ES-I3 (cell line): ENCODE results near the gene PRR30.

ENCODE experiments used
- H3K36me3 ChIP-seq: 2 replicates; pipeline ENCODE4 v1.6.1; 2013; ENCODE audit warnings: mild to moderate bottlenecking, low read length, control low read depth, moderate library complexity; ENCODE audit not compliant: insufficient read depth
- H3K4me1 ChIP-seq: 2 replicates; pipeline ENCODE4 v1.6.1; 2013; ENCODE audit warnings: mild to moderate bottlenecking, control low read depth, low read length; ENCODE audit not compliant: insufficient read depth
- H3K9ac ChIP-seq: 2 replicates; pipeline ENCODE4 v1.6.1; 2013; ENCODE audit warnings: low read depth, mild to moderate bottlenecking, low read length, moderate library complexity
- H3K9me3 ChIP-seq: 2 replicates; pipeline ENCODE4 v1.6.1; 2013; ENCODE audit warnings: mild to moderate bottlenecking, low read length, moderate library complexity; ENCODE audit not compliant: control insufficient read depth, insufficient read depth

Gene PRR30

DNA sequence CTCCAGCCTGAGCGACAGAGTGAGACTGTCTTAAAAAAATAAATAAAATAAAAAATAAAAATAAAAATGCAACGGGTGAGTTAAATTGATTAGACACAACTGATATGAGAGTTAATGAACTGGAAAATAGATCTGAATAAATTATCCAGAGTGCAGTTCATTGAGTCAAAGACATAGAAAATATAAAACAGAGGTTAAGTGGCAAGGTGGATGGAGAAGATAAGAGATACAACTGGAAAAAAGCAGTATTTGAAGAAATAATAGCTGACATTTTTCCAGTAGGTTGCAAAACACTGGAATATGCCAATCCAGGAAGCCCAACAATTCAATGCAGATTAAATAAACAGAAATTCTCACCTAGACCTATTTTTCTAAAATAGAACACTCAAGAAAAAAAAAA, 31.0 kb downstream of the PRR30 start:
- Histone ChIP-seq H3K9me3 (no peaks in the 10 kb centered on the region), H3K36me3 (no peaks in the 10 kb centered on the region), H3K4me1 (no peaks in the 10 kb centered on the region), H3K9ac (no peak overlapping the region)

DNA sequence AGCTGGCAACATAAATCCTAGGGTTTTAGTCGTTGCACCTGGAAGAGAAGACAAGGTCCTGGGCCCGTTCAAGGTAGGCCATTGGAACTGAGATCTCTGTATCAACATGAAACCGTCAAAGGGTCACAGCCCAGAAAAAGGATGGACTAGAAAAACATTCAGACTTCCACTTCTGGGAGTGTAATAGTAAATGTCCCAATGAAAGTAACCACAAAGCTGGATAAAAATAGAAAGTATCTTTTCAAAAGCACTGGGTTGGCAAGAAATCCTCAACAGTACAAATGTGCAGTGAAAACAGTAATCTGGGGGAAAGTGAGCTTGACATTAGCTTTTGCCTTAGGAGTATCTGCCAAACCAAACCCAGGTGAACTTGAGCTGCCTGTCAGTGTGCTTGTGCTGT, 33.2 kb downstream of the PRR30 start:
- H3K4me1 ChIP-seq, result no peaks in the 10 kb centered on the region
- no peak overlapping the region for H3K9ac ChIP-seq
- no peaks in the 10 kb centered on the region for H3K36me3 ChIP-seq
- no peaks in the 10 kb centered on the region for H3K9me3 ChIP-seq

DNA sequence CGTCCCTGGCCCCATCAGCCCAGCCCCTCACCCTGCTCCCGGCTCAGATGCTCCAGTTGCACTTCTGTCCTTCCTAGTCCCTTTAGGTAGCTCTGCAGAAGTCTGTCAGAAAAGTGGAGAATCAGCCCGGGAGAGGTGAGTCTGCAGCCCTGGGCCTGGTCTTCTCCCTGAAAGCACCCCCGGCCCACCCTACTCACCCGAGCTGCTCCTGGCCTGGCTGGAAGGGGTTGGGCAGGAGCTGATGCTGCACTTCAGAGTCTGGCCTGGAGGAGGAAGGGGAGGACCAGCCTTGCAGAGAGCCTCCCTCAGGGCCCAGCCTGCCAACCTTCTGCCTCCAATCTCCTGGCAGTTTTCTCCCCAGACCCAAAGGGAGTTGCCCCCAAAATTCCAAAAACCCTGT, 36.9 kb downstream of the PRR30 start:
- Histone ChIP-seq H3K9me3 (no peaks in the 10 kb centered on the region), H3K4me1 (no peaks in the 10 kb centered on the region), H3K36me3 (no peaks in the 10 kb centered on the region), H3K9ac (no peak overlapping the region)

DNA sequence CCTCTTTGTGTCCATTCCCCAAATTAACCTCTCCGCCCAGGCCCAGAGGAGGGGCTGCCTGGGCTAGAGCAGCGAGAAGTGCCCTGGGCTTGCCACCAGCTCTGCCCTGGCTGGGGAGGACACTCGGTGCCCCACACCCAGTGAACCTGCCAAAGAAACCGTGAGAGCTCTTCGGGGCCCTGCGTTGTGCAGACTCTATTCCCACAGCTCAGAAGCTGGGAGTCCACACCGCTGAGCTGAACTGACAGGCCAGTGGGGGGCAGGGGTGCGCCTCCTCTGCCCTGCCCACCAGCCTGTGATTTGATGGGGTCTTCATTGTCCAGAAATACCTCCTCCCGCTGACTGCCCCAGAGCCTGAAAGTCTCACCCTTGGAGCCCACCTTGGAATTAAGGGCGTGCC, 39.2 kb downstream of the PRR30 start:
- Histone ChIP-seq H3K36me3 (no peaks in the 10 kb centered on the region), H3K9me3 (no peaks in the 10 kb centered on the region), H3K4me1 (no peaks in the 10 kb centered on the region), H3K9ac (no peak overlapping the region)

DNA sequence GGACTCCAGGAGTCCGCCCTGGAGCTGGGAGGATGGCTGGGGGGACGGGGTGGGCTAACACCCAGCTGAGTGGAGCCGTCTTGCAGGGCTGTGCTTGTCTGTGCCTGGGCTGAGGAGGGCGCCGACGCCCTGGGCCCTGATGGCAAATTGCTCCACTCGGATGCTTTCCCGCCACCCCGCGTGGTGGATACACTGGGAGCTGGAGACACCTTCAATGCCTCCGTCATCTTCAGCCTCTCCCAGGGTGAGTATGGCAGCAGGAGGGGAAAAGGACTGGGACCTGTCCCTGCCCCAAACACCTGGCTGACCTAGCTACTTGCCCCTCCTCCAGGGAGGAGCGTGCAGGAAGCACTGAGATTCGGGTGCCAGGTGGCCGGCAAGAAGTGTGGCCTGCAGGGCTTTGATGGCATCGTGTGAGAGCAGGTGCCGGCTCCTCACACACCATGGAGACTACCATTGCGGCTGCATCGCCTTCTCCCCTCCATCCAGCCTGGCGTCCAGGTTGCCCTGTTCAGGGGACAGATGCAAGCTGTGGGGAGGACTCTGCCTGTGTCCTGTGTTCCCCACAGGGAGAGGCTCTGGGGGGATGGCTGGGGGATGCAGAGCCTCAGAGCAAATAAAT, 39.8 kb downstream of the PRR30 start:
- Histone ChIP-seq H3K9ac (no peak overlapping the region), H3K36me3 (no peaks in the 10 kb centered on the region), H3K4me1 (no peaks in the 10 kb centered on the region), H3K9me3 (no peaks in the 10 kb centered on the region)

DNA sequence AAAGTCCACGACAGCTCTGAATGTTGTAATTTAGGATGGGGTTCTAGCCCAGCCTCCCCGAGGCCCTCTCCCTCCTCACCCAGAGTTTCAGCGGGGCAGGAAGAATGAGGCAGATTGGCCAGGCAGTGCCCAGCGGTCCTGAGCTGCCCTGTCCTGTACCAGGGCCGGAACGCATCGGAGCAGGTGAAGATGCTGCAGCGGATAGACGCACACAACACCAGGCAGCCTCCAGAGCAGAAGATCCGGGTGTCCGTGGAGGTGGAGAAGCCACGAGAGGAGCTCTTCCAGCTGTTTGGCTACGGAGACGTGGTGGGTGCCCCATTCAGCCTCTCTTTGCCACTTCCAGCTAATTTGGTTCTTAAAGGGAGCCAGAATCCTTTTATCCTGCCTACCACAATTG, 41.9 kb downstream of the PRR30 start:
- Histone ChIP-seq H3K36me3 (no peaks in the 10 kb centered on the region), H3K4me1 (peaks cover 3% of the 10 kb centered on the region; the same call in 1 of the 2 replicates), H3K9me3 (no peaks in the 10 kb centered on the region), H3K9ac (no peak overlapping the region)

DNA sequence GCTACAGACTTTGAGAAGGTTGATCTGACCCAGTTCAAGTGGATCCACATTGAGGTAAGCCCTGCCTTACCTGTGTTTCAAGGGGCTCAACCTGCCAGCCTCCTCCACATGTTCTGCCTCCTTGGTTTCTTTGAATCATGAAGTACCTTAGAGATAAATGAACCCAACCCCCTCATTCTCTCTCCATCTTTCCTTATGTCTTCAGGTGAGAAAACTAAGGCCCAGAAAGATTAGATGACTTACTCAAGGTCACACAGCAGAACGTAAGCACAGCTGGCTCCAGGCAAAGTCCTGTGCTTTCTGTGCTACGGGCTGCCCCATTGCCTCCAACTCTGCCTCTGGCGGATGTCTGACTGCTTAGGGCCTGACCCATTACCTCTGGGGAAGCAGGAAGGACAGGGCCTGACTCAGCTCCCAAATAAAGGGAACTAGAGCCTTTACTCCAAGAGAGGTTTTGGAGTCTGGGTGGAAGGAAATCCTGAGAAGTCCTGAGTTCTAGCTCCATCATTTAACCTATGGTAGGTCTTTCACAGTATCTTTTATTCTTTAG, 42.4 kb downstream of the PRR30 start:
- no peaks in the 10 kb centered on the region for H3K9me3 ChIP-seq
- peaks cover 3% of the 10 kb centered on the region; the same call in 1 of the 2 replicates for H3K4me1 ChIP-seq
- H3K9ac ChIP-seq, result no peak overlapping the region
- no peaks in the 10 kb centered on the region for H3K36me3 ChIP-seq

DNA sequence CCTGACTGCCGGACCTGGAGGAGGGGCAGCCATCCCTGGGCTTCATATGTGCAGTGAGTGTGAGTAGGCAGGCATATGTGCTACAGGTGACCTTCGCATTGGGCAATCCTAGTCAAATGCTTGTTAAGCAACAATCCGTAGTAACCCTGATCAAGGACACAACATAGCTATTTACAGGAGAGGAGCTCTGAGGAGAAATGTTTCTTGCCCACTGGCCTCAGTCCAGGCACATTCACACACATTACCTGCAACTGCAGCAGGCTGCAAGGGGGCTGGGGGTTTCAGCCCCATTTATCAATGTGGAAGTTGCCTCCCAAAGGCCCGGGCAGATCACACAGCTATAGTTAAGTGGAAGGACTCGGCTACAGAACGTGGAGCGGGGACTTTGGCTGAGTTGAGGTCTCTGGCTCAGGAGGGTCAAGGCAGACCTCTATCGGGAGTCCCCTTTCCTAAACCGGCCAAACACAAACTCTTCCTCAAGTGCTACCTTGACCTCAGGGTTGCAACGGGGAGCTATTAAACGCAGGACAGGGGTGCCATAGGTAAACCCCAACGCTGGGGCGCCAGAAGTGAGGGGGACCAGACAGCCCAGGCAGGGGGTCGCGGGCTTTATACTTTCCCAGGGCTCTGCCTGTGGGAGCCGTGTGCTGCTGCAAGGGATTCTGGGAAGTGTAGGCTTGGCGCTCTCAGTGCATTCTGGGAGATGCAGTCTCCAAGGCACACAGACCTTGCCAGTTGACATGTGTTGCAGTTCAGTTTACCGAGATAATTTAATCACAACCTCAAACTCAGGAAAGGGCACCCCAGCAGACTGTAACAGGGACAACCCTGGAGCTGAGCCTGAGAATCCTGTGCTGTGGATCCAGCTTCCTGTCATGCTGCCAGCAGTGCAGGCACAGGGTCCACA, 43.2 kb downstream of the PRR30 start:
- Histone ChIP-seq H3K36me3 (no peaks in the 10 kb centered on the region), H3K9me3 (no peaks in the 10 kb centered on the region), H3K9ac (peak overlapping the region; percentile 48; the same call in 1 of the 2 replicates), H3K4me1 (peaks cover 3% of the 10 kb centered on the region; the same call in 1 of the 2 replicates)

DNA sequence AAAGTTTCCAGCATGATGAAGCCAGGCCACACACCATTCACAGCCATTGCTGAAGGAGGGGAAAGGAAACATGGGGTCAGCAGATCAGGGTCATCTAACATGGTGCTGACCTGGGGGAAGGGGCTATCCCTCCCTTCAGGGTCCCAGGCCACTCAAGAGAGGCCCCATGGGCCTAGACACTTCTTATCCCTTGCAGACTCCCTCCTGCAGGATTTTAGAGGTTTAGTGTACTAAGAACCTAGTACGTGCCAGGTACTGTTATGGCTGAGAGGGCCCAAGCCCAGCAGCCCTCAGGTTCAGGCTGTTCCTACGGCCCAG, 43.8 kb downstream of the PRR30 start:
- Histone ChIP-seq H3K9me3 (no peaks in the 10 kb centered on the region), H3K36me3 (no peaks in the 10 kb centered on the region), H3K9ac (no peak overlapping the region), H3K4me1 (peaks cover 3% of the 10 kb centered on the region; the same call in 1 of the 2 replicates)

DNA sequence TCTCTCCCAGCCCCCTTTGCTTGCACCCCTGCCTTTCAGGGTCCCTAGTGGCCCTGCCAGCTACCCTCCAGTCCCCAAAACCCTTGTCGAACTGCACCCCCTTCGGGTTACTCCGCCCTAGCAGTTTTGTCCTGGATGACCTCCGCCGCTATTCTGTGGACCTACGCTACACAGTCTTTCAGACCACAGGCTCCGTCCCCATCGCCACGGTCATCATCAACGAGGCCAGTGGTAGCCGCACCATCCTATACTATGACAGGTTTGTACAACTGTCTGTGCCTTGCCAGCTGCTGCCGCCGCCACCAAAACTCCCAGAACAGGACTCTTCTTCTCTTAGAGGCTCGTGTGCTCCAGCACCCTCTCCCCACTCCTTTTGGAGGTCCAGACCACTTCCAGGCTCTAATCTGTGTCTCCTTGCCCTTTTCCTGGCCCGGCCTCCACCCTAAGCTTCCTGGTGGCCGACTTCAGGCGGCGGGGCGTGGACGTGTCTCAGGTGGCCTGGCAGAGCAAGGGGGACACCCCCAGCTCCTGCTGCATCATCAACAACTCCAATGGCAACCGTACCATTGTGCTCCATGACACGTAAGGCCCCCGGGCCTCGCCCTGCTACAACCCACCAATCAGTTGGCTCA, 44.7 kb downstream of the PRR30 start:
- Histone ChIP-seq H3K36me3 (no peaks in the 10 kb centered on the region), H3K9ac (no peak overlapping the region), H3K4me1 (peaks cover 3% of the 10 kb centered on the region; the same call in 1 of the 2 replicates), H3K9me3 (no peaks in the 10 kb centered on the region)

DNA sequence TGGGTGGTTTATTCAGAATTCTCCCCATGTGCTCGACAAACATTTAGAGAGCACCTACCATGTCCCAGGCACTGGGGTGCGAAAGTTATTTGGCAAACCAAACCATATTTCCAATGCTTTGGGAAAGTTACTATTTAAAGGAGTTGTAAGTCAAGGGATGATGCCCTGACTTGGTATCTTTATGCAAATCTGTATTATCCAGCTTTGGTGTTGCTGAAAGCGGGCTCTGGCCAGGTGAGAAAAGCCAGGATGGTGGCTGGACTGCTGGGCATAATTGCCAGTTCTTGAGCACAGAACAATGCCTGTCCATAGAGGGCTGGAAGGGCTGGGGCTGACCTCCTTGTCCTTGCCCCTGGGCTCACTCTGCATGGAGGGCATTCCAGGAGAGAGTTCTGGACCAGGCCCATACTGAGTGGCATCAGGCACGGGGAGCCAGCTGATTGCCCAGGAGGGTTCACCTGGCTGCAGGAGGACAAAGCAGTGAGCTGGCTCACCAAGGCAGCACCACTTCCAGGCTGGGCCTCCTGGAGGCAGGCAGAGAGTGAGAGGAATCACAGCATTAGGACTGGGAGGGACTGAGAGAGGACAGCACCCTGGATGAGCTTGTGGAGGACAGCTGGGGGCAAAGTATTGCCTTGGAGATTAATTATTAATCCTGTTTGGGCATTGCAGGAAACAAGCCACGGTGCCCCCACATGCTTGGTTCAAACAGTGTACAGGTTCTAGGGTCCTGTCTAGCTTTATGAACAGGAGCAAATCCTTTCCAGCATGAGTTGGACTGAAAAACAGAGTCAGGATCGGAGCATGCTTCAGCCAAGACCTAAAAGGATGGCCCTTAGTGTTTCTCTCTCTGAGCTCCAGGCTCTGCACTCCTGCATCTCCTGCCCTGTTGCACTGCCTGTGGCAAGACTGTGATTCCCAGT, 45.5 kb downstream of the PRR30 start:
- H3K9me3 ChIP-seq, result no peaks in the 10 kb centered on the region
- no peak overlapping the region for H3K9ac ChIP-seq
- peaks cover 3% of the 10 kb centered on the region; the same call in 1 of the 2 replicates for H3K4me1 ChIP-seq
- no peaks in the 10 kb centered on the region for H3K36me3 ChIP-seq

DNA sequence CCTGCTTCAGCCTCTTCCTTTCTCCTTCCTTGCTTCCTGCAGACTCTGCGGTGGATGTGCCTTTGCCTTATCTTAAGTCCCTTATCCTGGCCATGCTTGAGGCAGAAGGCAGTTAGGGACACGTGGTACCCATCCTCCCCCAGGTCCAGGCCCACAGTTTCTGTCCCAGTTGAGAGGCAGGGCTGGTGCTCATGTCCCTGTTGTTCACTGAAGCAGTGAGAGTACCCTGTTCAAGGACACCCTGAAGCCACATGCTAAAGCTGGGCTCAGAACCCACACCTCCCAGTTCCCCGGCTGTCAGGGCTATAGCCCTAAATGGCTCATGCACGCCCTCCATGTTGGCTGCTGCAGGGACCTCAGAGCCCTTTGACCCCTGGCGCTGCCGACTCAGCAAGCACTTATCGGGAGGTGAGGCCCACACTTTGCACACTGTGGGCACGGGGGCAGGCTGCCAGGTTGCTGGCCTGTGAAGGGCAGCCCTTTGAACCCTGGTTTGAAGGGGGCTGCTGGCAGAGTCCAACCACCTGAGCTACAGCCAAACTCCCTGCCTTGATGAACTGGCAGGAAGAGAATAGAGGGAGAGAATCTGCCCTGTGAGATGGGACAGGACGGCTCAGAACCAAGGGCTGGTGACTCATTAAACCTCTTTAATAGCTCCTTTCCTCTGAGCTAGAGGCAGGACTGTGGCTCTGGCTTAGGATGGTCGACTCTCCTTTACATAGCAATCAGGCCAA, 46.3 kb downstream of the PRR30 start:
- no peak overlapping the region for H3K9ac ChIP-seq
- H3K4me1 ChIP-seq, result peaks cover 3% of the 10 kb centered on the region; the same call in 1 of the 2 replicates
- no peaks in the 10 kb centered on the region for H3K36me3 ChIP-seq
- H3K9me3 ChIP-seq, result no peaks in the 10 kb centered on the region
